GM19438 (cell line): ENCODE measurements around the gene NAIF1.
A peak's percentile ranks its signal among the peaks of the same experiment; 100 is the strongest.
"Not testable (repeated sequence)": the region's sequence is repeated elsewhere in the genome, so short reads cannot be mapped to it uniquely, and the experiment has no call there.

ENCODE experiments used
- ATAC-seq: cut with Tn5 transposase; IDR thresholded peaks from one replicate; pipeline ENCODE4 v1.9.1; 2021; ENCODE audit warnings: low read depth; ENCODE audit not compliant: unreplicated experiment

Gene NAIF1

DNA sequence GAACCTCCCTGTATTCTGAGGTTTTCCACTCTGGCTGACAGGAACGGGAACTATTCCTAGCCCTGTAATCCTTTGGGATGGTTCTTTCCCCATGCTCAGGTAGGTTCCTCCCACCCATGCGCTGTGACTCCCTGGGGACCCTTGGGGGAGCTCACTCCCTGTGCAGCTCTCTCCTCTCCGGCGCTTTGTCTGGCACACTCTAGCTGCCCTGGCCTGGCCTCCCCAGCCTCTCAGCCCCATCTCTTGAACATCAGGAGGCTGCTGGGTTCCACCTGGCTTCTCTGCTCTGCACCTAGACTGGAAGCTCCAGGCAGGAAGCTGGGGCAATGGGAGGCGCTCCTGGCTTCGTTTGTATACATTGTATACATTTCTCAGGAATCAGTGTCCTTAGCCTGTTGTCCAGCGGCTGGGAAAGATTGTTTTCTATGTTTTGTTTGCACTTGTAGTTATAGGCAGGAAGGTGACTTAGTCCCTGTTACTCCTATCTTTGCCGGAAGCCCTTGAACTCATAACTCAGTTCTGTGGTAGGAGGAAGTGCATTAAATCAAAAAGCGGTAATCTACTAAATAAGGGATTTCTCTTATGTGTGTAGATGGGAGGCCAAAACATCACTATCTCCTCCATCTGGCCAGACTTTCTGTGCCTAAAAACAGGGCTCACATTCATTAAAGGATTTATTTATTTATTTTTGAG lies 21.3 kb upstream of the NAIF1 start:
- no peak for ATAC-seq

DNA sequence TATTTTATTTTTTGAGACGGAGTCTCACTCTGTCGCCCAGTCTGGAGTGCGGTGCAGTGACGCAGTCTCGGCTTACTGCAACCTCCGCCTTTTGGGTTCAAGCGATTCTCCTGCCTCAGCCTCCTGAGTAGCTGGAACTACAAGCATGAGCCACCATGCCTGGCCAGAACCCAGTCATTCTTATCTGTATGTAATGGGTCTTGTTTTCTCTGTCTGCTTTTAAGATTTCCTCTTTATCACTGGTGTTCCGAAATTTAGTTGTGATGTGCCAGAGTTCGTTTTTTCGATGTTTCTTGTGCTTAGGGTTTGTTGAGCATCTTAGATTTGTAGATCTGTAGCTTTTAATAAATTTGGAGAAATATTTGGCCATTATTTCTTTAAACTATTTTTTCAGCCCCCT lies 20.1 kb upstream of the NAIF1 start:
- ATAC-seq: no peak

DNA sequence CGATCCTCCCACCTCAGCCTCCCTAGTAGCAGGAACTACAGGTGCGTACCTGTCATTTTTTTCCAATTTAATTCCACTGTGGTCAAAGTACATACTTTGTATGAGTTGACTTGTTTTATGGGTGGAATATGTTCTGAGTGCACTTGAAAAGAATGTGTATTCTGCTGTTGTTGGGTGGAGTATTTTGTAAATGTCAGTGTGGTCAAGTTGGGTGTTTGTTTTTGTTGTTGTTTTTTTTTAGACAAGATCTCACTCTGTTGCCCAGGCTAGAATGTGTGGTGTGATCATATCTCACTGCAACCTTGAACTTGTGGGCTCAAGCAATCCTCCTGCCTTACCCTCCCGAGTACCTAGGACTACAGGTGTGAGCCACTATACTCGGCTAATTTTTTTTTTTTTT lies 18.8 kb upstream of the NAIF1 start:
- no peak for ATAC-seq

DNA sequence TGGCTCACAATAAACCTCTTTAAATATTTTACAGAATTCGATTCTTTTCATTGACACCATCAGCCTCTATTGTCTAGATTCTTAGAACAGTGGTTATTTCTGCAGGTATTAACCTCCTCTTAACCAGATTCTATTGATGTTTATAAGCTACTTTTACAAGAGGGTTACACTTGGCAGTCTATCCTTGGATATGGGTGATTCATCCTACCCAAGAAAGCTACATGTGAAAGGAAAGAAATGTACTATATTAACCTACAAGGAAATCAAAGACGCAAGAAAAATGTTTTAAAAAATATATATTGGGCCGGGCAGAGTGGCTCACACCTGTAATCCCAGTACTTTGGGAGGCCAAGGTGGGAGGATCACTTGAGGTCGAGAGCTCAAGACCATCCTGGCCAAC lies 17.6 kb upstream of the NAIF1 start:
- ATAC-seq: no peak

DNA sequence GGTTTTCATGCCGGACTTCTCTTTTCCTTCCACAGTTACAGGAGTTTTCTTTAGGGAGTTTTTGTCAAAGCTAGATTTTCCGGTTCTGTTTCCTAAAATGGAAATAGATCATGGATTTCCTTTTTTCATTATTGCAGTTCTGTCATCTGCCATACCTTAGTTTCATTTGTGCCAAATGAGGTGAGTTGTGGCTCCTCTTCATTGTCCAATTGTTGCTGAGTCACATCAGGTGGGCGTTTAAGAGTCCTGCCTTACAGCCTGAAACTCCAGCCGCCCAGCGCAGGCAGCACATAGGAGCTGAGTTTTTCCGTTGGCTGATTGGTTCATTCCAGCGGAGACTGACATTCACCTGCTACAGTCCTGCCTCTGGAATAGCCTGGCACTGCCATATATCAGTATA lies 15.0 kb upstream of the NAIF1 start:
- no peak for ATAC-seq

DNA sequence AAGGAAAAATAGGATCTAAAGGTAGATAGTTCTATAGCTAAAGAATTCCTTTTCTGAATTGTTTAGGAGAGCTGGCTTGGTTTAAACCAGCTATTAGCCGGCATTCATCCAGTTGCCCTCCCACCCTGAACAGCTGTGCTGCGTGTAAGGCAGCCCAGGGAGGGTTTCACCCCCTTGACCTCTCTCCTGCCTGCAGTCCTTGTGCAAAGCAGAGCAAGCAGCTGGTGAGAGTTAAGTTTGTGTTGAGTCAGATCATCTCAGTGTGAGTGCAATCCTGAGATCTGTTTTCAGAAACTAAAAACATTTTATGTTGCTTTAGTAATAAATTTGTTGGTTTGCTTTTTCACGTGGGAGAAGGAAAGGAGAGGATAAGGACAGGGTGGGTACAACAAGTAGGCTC lies 13.9 kb upstream of the NAIF1 start:
- ATAC-seq: no peak

DNA sequence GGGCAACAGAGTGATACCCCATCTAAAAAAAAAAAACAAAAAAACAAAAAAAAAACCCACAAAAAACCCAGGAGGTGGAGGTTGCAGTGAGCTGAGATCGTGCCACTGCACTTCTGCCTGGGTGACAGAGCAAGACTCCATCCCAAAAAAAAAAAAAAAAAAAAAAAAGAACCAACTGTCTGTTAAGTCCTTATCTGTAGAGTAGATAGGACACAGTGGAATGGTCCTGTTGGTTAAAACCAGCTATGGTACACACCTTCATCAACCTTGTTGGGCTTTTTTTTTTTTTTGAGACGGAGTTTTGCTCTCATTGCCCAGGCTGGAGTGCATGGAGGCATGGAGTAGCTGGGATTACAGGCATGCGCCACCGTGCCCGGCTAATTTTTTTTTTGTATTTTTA lies 13.1 kb upstream of the NAIF1 start:
- no peak for ATAC-seq

DNA sequence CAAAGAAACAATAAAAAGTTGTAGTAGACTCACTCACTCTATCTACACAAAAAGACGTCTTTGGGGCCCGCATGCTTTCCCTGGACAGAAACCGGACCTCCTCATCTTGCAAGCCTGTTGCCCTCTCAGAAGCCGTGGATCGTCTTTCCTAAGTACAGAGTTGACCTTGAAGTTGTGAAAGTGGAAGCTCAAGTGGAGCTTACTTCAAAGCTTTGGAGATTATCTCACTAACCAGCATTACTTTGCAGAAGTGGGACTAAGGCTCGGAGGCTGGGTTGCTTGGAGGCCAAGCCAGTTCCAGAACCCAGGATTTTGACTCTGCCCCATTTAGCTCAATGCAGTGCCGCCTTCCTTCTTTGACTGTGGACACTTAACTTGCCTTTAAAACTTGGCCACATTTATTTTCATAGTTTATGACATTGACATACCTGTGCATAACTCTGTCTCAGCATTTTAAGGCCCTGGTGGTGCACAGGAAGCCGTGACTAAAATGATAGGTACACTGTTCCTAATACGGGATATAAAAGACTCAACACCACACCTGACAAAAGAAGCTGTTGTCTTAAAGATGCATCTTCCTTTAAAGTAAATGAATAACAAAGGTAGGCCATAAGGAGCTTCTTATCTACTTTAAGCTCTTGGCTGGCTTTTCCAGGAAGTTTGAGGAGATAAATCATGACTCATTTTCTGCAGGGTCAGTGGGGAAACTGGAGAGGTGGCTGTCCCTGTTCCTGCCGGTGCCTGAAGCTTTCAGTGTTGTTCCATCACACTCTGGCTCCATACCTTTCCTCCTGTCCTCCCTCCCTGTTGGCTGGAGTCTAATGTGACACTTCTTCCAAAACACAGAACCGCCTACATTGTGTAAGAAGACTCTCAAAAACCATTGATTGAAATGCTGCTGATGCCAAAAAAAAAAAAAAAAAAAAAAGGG lies 11.6 kb upstream of the NAIF1 start:
- no peak for ATAC-seq

DNA sequence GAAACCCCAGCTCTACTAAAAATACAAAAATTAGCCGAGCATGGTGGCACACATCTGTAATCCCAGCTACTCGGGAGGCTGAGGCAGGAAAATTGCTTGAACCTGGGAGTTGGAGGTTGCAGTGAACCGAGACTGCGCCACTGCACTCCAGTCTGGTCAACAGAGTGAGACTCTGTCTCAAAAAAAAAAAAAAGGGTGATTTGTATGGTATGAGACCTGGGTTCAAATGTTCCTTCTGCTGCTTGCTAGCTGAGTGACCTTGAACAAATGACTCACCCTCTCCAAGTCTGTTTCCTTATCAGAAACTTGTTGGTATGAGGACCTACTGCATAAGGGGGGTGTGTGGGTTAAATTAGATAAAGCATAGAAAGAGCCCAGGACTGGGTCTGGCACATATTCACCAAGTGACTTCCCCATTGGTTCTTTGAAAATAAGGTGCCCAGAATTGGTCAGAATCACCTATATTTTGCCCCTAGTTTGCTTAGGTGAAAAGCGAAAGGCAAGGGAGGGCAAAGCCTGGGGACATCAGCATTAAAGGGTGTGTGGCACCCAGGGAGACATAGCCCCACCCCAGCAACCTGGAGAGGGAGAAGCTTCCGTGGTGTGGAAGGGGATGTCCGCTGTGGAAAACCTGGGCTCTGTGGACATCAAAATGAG lies 10.9 kb upstream of the NAIF1 start:
- no peak for ATAC-seq

DNA sequence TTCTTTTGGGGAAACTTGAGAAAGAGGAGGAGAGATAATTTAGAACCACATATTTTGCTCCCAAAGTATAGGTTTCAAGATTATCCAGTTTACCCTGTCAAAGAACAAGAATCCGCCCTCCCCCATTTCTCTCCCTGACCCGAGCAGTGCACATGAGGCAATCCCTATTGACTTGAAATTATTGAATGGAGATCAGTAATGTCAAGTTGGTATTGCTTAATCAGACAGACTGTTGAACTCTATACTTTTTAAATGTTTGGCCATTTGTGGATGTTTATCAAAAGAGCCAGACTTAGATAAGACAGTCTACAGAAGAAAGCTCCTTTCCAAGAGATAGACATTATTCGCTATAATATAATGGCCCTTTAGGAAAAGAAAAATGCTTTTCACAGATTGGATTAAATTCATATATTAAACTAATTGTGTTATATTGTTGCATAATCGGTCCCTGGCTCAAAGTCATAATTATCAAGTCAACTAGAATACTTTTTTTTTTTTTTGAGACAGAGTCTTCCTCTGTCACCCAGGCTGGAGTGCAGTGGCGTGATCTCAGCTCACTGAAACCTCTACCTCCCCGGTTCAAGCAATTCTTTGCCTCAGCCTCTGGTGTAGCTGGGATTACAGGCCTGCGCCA lies 6.2 kb upstream of the NAIF1 start:
- no peak for ATAC-seq

DNA sequence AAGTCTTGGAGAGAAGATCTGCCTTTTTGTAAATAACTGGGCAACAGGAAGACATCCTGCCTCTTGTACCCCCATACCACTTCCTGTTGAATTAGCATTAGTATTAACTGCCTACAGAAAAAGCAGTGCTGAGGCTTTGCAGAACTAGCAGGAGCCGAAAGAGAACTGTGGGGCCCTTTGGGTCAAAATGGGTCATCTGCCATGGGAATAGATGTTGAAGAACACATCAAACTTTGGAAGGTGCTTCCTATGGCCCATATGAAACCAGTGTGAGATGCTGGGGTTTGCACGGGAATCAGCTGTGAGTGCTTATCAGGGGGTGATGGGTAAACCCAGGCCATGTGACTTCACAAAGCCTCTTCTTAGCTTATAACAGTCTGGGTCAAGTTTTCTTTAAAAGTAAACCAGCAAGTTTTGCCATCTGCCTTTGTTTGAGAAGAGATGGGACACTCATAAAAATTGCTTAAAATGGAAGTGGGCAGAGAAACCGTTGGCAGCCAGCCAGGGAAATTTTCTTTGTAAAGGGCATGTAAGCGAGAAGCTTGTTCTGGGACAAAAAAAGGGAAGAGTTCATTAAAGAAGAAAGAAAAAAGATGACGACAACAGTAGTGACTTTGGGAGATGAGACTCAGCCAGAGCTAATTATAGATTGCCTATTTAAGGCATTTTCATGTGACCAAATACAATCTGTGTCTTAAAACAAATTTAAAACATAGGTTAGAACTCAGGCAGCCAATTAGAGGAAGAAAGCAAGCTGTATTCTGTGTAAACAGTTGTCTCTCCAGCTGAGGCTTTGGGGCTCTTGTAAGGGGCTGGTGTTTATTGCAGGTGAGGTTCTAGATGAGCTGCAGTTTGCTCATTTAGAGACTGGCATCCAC lies 5.3 kb upstream of the NAIF1 start:
- ATAC-seq: no peak

DNA sequence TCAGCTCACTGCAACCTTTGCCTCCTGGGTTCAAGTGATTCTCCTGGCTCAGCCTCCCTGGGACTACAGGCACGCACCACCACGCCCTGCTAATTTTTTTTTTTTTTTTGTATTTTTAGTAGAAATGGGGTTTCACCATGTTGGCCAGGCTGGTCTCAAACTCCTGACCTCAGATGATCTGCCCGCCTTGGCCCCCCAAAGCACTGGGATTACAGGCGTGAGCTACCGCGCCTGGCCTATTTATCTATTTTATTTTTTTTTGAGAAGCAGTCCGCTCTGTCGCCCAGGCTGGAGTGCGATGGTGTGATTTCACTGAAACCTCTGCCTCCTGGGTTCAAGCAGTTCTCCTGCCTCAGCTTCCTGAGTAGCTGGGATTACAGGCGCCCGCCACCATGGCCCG lies 4.4 kb upstream of the NAIF1 start:
- not testable (repeated sequence) for ATAC-seq

DNA sequence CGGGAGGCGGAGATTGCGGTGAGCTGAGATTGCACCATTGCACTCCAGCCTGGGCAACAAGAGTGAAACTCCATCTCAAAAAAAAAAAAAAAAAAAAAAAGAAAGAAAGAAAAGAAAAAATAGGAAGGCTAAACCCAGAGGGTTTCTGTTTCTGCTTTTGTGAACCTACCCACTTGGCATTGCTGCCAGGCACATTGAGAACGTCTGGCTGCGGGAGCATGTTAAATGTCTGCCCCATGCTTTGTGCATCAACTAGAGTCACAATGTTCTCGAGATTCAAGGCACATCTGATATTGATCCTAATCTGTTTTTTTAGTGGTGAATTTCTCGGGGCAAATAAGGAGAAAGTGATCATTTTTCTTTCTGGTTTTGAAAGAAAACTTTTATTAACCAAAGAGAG lies 3.8 kb upstream of the NAIF1 start:
- no peak for ATAC-seq

DNA sequence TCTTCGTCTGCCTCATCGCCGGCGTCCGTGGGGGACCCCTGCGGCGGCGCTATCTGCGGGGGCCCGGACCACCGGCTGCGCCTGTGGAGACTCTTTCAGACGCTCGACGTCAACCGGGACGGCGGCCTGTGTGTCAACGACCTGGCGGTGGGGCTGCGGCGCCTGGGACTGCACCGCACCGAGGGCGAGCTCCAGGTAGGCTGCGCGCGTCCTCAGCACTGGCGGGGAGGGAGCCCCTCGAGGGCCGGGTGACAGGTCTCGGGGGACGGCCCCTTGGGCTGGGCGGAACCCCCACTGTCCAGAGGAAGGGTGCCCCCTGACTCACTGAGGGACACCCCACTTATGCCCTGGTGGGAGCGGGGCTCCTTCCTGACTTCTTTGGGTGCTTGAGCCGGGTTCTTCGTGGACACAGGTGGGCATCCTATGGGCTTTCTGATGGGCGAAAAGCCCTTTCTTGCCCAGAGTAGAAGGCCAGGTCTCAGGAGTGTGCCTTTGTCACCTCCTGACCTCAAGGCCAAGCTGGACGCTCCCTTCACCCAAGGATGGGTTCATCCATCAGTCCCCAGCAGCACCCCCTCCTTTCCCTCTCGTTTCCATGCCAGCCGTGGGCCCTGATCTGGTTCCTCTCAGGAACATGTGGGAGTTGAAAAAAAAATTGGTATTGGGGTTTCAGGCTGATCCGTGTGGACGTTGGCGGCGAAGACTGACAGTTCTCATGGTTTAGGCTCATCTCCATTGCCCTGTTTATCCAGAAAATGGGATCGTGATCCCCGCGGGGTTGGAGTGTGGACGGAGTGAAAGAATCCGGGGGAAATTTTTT lies 1.5 kb upstream of the NAIF1 start:
- peak; percentile 6 for ATAC-seq

DNA sequence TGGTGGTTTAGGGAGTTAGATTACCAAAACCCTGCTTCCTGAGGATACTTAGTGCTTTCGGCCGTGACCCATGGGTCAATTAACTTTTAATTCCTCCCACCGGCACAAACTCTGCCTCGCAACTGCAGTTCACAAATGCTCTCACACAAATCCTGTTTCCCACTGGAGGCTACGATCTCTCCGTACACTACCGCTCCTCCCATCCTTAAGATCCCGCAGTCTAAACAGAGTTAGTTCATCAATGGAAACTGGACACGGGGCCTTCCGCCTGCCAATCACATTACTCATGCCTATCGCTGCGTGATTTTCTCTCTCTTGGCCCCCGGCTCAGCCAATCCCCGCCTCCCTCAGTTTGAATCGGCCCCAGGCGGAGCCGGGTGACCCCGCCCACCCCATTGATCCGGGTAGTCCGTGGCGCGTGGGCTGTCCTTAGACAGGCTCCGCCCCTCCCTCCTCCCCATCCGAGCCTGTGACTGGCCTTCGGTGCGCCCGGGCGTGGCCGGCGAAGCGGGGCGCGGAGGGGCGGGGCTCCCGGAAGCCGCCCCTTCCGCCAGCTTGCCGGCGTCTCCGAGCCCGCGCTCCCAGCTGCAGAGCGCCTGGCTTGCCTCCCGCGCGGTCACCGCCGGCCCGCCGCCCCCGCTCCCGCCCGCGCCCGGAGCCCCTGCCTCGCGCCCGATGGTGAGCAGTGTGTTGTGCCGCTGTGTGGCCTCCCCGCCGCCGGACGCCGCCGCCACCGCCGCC lies 695 bp upstream of the NAIF1 start, which contains the start of gene SLC25A25:
Gene SLC25A25 (plus strand): TSS at position 588 of the 741 bp plus-strand sequence. CDS start 88 bp downstream, at position 676.
- ATAC-seq: peak; percentile 72

DNA sequence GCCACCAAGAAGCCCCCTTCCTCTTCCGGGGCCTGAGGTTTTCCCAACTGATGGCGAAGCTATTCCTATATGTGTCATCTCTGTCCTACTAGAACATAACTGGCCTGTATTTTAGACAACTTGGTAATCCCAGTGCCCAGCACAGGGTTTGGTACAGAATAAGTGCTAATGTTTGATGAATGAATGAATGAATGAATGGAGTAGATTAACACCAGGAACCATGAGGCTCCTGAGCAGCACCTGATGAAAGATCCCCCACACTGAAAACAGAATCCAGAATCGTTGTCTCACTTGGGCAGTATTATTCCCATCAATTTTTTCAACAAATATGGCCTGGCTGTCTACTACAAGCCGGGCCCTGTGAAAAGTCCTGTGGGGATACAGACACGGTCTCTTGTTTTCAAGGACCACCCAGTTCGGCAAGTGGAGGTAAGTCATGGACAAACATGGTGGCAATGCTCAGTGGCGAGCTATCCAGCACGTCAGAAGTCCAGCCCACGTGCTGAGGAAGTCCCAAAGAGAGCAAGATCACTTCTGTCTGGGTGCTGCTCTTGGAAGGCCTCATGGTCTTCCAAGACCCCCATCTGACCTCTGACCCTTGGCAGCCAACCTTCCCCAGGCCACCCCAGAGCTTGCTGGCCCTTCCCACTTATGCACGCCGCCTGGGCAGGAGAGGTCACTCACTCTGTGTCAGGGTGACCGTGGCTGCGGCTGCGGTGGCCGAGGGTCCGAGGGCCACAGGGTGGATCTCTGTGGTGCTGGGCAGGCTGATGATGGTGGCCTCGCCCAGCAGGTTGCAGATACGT lies 1.0 kb downstream of the NAIF1 start:
- no peak for ATAC-seq
